HCEC 1CT (cell line): Measurements from ENCODE around the gene AP3S1.
"Not testable (repeated sequence)": the region's sequence is repeated elsewhere in the genome, so short reads cannot be mapped to it uniquely, and the experiment has no call there.

Experiments used
- DNase-seq: peaks from one replicate; pipeline ENCODE4 v3.0.0-alpha.2; 2017

AP3S1 gene

GRCh38 chr5:115873392-115873791, 31.7 kb downstream of the AP3S1 start:
- peak; percentile 67 for DNase-seq

- DNase-seq: no peak
These were observed 33.7 kb downstream of the AP3S1 start for GRCh38 chr5:115875447-115875846.

DNA sequence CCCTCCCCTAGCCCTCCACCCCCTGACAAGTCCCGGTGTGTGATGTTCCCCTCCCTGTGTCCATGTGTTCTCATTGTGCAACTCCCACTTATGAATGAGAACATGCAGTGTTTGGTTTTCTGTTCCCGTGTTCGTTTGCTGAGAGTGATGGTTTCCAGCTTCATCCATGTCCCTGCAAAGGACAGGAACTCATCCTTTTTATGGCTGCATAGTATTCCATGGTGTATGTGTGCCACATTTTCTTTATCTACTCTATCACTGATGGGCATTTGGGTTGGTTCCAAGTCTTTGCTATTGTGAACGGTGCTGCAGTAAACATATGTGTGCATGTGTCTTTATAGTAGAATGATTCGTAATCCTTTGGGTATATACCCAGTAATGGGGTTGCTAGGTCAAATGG, 35.6 kb downstream of the AP3S1 start:
- DNase-seq: not testable (repeated sequence)

DNA sequence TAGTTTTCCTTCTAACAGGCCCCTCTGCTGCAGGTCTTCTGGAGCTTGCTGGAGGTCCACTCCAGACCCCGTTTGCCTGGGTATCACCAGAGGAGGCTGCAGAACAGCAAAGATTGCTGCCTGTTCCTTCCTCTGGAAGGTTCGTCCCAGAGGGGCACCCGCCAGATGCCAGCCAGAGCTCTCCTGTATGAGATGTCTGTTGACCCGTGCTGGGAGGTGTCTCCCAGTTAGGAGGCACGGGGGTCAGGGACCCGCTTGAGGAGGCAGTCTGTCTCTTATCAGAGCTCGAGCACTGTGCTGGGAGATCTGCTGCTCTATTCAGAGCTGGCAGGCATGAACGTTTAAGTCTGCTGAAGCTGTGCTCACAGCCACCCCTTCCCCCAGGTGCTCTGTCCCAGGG, 40.7 kb downstream of the AP3S1 start:
- not testable (repeated sequence) for DNase-seq

DNA sequence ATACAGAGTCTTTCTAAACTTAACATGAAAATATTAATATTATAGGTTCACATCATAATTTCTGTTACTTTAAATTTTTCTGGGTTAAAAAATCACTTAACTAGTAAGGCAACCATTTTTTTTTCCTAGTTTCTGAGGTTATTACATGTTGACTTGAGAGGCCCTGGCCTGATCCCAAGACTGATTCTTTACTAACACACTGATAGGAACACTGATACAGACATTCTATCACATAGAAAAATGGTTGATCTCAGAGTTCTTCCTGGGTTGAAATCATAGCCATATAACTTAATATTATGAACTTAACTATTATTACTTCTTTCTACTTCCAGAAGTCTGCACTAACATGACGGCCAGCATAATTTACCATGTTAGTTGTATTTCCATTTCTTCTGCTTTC, 43.0 kb downstream of the AP3S1 start:
- no peak for DNase-seq

GRCh38 chr5:115885208-115885607, 43.5 kb downstream of the AP3S1 start:
- not testable (repeated sequence) for DNase-seq

- DNase-seq: peak; percentile 53
These were observed 46.3 kb downstream of the AP3S1 start for GRCh38 chr5:115888027-115888426.

GRCh38 chr5:115892021-115892420, 50.3 kb downstream of the AP3S1 start:
- no peak for DNase-seq

GRCh38 chr5:115894342-115894741, 52.6 kb downstream of the AP3S1 start:
- DNase-seq: no peak

DNA sequence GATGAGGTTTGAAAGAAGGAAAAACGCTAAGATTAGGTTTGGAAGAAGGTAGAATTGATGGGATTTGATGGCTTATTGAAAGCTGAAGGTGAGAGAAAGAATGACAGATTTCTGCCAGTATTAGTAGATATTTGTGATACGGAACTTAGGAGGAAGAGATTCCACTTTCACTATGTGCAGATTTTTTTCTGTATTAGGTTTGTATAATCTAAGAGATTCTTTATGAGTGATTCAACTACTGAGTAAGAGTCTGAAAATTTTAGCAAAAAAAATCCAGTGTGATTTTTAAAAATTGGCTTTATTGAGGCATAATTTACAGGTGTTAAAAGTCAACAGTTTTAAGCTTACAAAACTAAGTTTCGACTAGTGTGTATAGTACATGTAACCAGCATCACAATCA, 54.1 kb downstream of the AP3S1 start:
- peak; percentile 66 for DNase-seq

DNA sequence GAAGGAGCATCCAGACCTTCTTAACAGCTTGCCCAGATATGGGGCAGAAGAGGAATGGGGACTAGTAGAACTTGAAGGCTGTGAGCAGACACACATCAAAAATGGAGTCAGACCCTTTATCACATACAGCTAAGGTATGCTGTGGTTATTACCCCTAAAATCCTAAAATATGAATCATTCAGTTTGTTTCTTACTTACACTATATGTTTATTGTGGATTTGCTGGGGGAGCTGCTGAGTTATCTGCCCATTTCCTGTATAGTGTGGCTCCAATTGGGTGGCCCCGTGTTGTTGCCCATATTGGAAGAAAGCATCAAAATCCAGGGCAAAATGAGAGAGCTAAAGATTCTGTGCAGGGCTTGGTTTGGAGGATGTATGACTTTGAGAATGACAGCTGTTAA, 56.9 kb downstream of the AP3S1 start:
- peak; percentile 69 for DNase-seq

- DNase-seq: no peak
These were observed 65.4 kb downstream of the AP3S1 start for GRCh38 chr5:115907177-115907576.

DNA sequence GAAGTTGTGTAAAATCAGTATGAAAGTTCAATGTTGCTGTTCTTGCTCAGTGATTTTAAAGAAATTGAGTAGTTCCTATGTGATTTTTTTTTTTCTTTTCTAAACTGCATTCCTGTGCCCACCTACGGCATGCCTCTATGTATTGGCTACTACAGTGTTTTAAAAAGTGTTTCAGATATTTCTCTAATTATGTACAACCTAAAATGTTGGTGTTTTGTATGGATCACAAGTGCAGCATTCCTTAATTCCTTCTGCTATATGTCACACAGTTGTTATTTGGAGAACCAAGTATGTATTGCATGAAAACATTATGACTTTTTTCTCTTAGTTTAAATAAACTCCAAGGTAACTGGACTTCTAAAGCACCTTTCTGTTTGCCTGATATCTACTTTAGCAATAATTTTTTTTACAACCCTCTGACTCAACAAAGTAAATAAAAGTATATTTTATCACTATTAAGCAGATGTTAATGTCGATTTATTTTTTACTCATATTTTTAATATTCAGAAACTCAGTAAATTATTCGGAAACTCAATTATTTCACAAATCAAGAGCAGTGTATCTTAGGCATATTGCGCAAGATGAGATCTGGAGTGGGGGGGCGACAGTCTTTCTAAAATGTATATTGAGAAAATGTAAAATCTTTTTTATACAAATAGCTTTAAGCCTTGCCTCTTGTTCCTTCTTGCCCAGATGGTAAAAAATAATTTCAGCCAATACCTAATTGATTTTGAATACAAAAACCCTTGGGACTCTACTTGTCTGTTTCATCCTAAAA, 72.1 kb downstream of the AP3S1 start:
- not testable (repeated sequence) for DNase-seq

GRCh38 chr5:115920171-115920725, 78.5 kb downstream of the AP3S1 start:
- DNase-seq: no peak

- DNase-seq: not testable (repeated sequence)
These were observed 87.1 kb downstream of the AP3S1 start for GRCh38 chr5:115928578-115929407.

DNA sequence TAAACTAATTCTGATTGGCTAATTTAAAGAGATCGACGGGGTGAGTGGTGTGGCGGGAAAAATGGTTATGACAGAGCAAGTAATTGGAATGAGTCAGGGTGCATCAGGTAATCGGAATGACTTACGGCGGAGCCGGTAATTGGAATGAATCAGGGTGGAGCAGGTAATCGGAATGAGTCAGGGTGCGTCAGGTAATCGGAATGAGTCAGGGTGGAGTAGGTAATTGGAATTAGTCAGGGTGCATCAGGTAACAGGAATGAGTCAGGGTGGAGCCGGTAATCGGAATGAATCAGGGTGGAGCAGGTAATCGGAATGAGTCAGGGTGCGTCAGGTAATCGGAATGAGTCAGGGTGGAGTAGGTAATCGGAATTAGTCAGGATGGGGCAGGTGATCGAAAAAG, 88.4 kb downstream of the AP3S1 start:
- DNase-seq: not testable (repeated sequence)

DNA sequence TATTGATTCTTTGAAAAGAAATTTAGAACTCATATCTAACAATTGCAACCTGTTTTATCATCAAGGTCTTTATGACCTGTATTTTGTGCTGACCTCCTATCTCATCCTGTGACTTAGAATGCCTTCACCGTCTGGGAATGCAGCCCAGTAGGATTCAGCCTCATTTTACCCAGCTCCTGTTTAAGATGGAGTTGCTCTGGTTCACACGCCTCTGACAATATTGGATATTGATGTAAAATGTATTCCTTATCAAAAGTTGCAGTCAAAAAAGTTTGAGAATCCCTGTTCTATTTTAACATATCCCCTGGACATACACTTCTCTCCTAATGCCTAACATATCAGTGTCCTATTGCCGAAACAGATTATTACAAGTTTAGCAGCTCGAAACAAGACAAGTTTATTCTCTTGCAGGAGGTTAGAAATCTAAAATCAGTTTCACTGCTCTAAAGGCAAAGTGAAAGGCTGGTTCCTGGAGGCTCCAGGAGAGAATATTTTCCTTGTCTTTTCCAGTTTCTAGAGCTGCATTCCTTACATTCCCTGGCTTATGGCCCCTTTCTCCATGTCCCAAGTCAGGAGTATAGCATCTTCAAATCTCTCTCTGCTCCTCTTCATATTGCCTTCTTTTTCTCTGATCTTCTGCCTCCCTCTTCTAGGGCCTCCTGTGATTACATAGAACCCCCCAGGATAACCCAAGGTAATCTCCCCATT, 89.0 kb downstream of the AP3S1 start:
- DNase-seq: no peak

GRCh38 chr5:115932991-115933390, 91.3 kb downstream of the AP3S1 start:
- DNase-seq: no peak

- DNase-seq: no peak
These were observed 92.7 kb downstream of the AP3S1 start for GRCh38 chr5:115934388-115934974.

DNA sequence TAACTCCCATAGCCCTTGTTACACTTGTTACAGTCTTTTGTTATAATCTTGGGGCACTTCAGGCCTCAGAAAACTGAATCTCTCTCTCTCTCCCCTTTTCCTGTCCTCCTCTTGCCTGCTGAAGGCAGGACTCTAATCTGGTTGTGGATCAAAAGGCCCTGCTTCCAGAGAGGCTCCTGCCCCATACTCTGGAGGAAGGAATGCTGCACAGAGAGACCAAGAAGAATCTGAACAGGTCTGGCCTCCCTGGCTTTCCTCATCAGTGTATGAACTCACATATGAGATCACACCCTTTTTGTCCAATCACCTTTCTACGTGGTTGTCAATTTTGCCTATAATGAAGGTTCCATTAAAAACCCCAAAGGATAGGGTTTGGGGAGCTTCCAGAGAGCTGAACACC, 94.3 kb downstream of the AP3S1 start:
- DNase-seq: no peak

GRCh38 chr5:115939059-115939458, 97.3 kb downstream of the AP3S1 start:
- DNase-seq: no peak

- no peak for DNase-seq
These were observed 98.5 kb downstream of the AP3S1 start for GRCh38 chr5:115940080-115940810.
